Mucosa of stomach (tissue), 1 donor: ENCODE results near the gene EBF4.

Experiments
- H3K27me3 ChIP-seq: one replicate; pipeline ENCODE4 v1.7.0; 2013; ENCODE audit warnings: mild to moderate bottlenecking, low read length; ENCODE audit not compliant: control insufficient read depth, insufficient read depth
- H3K36me3 ChIP-seq: one replicate; pipeline ENCODE4 v1.7.0; 2013; ENCODE audit warnings: low read length; ENCODE audit not compliant: control insufficient read depth, insufficient read depth
- H3K4me1 ChIP-seq: one replicate; pipeline ENCODE4 v1.7.0; 2013; ENCODE audit warnings: mild to moderate bottlenecking, low read length; ENCODE audit not compliant: control insufficient read depth, insufficient read depth
- H3K4me3 ChIP-seq: one replicate; pipeline ENCODE4 v1.7.0; 2013; ENCODE audit warnings: low read length
- H3K9ac ChIP-seq: one replicate; pipeline ENCODE4 v1.7.0; 2013; ENCODE audit warnings: mild to moderate bottlenecking, low read length, moderate library complexity
- H3K9me3 ChIP-seq: one replicate; pipeline ENCODE4 v1.7.0; 2013; ENCODE audit warnings: mild to moderate bottlenecking, low read length, moderate library complexity; ENCODE audit not compliant: control insufficient read depth
- donor health status: Pancreatic carcinoma.

Gene EBF4

GRCh38 chr20:2697768-2698167 lies 5.2 kb downstream of the EBF4 start:
- Histone ChIP-seq H3K4me1 (no peaks in the 10 kb centered on the region), H3K27me3 (peaks cover 36% of the 10 kb centered on the region), H3K36me3 (no peaks in the 10 kb centered on the region), H3K9ac (no peak overlapping the region), H3K4me3 (no peak overlapping the region), H3K9me3 (no peaks in the 10 kb centered on the region)

- Histone ChIP-seq H3K9me3 (no peaks in the 10 kb centered on the region), H3K4me1 (no peaks in the 10 kb centered on the region), H3K4me3 (no peak overlapping the region), H3K27me3 (peaks cover 36% of the 10 kb centered on the region), H3K36me3 (no peaks in the 10 kb centered on the region), H3K9ac (no peak overlapping the region)
Observed at GRCh38 chr20:2698186-2698817, 5.7 kb downstream of the EBF4 start.

- H3K9ac ChIP-seq, result no peak overlapping the region
- no peaks in the 10 kb centered on the region for H3K36me3 ChIP-seq
- H3K27me3 ChIP-seq, result peaks cover 30% of the 10 kb centered on the region
- no peaks in the 10 kb centered on the region for H3K4me1 ChIP-seq
- no peak overlapping the region for H3K4me3 ChIP-seq
- H3K9me3 ChIP-seq, result no peaks in the 10 kb centered on the region
Observed at GRCh38 chr20:2698912-2699311, 6.3 kb downstream of the EBF4 start.

GRCh38 chr20:2699775-2700413 lies 7.3 kb downstream of the EBF4 start:
- no peaks in the 10 kb centered on the region for H3K36me3 ChIP-seq
- peaks cover 20% of the 10 kb centered on the region for H3K27me3 ChIP-seq
- H3K9me3 ChIP-seq, result no peaks in the 10 kb centered on the region
- H3K9ac ChIP-seq, result no peak overlapping the region
- H3K4me3 ChIP-seq, result no peak overlapping the region
- no peaks in the 10 kb centered on the region for H3K4me1 ChIP-seq

GRCh38 chr20:2700913-2701620 lies 8.5 kb downstream of the EBF4 start:
- no peaks in the 10 kb centered on the region for H3K9me3 ChIP-seq
- no peak overlapping the region for H3K9ac ChIP-seq
- peaks cover 9% of the 10 kb centered on the region for H3K27me3 ChIP-seq
- no peaks in the 10 kb centered on the region for H3K36me3 ChIP-seq
- H3K4me3 ChIP-seq, result no peak overlapping the region
- no peaks in the 10 kb centered on the region for H3K4me1 ChIP-seq

- Histone ChIP-seq H3K4me3 (no peak overlapping the region), H3K9me3 (no peaks in the 10 kb centered on the region), H3K36me3 (no peaks in the 10 kb centered on the region), H3K9ac (no peak overlapping the region), H3K27me3 (peaks cover 8% of the 10 kb centered on the region), H3K4me1 (no peaks in the 10 kb centered on the region)
Observed at GRCh38 chr20:2701671-2702081, 9.1 kb downstream of the EBF4 start.

- Histone ChIP-seq H3K9ac (no peak overlapping the region), H3K9me3 (no peaks in the 10 kb centered on the region), H3K36me3 (no peaks in the 10 kb centered on the region), H3K4me1 (no peaks in the 10 kb centered on the region), H3K27me3 (no peaks in the 10 kb centered on the region), H3K4me3 (no peak overlapping the region)
Observed at GRCh38 chr20:2703716-2704475, 11.3 kb downstream of the EBF4 start.

- H3K27me3 ChIP-seq, result no peaks in the 10 kb centered on the region
- no peaks in the 10 kb centered on the region for H3K9me3 ChIP-seq
Observed at GRCh38 chr20:2705931-2706645, 13.5 kb downstream of the EBF4 start.

GRCh38 chr20:2706688-2707352 lies 14.2 kb downstream of the EBF4 start:
- Histone ChIP-seq H3K27me3 (no peaks in the 10 kb centered on the region), H3K9me3 (no peaks in the 10 kb centered on the region)

More at GRCh38 chr20:2705931-2706645, 13.5 kb downstream of the EBF4 start:
- Histone ChIP-seq H3K36me3 (no peaks in the 10 kb centered on the region), H3K9ac (no peak overlapping the region), H3K4me1 (no peaks in the 10 kb centered on the region), H3K4me3 (no peak overlapping the region)

GRCh38 chr20:2707353-2708072 lies 14.9 kb downstream of the EBF4 start:
- no peak overlapping the region for H3K9ac ChIP-seq
- no peaks in the 10 kb centered on the region for H3K36me3 ChIP-seq
- no peaks in the 10 kb centered on the region for H3K4me1 ChIP-seq
- no peak overlapping the region for H3K4me3 ChIP-seq
- H3K9me3 ChIP-seq, result no peaks in the 10 kb centered on the region
- H3K27me3 ChIP-seq, result no peaks in the 10 kb centered on the region

More at GRCh38 chr20:2706688-2707352, 14.2 kb downstream of the EBF4 start:
- Histone ChIP-seq H3K9ac (no peak overlapping the region), H3K36me3 (no peaks in the 10 kb centered on the region), H3K4me1 (no peaks in the 10 kb centered on the region), H3K4me3 (no peak overlapping the region)

GRCh38 chr20:2708073-2708415 lies 15.5 kb downstream of the EBF4 start:
- Histone ChIP-seq H3K4me3 (no peak overlapping the region), H3K9me3 (no peaks in the 10 kb centered on the region), H3K4me1 (no peaks in the 10 kb centered on the region), H3K36me3 (no peaks in the 10 kb centered on the region), H3K9ac (no peak overlapping the region), H3K27me3 (no peaks in the 10 kb centered on the region)
